ENCODE data around the gene SPATA9. TPM values are rescaled to one million over a fixed set of nuclear protein-coding genes. Genes with fewer than 3 reads are reported as not detected.

SPATA9 gene
- total RNA-seq, 1 donor from 2014 or later, result 0.20 TPM

DNA sequence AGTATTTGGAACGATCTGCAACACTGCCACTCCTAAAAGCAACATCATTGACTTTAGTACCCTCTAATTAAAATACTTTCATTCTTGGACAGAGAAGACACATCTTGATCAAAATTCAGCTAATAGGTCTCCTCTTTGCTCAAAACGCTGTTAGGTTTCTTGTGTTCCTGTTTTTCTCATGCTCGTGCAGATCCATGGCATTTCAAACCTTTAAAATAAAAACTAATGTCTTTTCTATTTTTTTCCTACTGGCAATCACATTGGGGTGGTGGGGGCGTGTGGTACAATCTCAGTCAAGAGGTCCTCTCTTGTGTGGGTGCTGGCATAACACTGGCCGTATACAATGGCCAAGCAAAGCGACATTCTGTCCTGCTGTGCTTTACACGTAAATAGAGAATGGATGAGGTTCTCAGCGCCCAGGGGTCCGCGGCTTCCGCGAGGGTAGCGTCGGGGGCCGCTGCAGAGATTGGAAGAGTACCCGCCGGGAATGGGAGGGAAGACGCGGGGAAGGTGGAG is 63.2 kb downstream of the SPATA9 start:
- DNase-seq (ENCODE audit: low spot score), result no peak

GRCh38 chr5:95619096-95619495 is 63.7 kb downstream of the SPATA9 start:
- DNase-seq (ENCODE audit: low spot score), result no peak

DNA sequence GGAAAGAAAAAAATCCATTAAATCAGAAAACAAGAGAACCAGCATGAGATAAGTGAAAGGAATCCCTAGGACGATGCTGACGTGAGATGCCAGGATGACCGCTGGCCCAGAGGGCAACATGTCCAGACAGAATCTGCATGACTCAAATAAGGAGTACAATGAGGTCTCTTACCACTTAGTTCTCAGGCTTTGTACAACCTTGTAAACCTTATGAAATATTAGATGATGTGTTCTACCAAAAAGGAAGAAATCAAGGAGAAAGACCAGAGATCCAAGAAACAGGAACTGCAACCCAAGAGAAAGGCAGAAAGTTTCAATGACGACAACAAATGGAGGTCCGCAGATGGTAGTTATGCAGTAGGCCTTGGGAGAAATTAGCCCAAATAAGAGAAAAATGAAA is 65.7 kb downstream of the SPATA9 start:
- no peak for DNase-seq (ENCODE audit: low spot score)

DNA sequence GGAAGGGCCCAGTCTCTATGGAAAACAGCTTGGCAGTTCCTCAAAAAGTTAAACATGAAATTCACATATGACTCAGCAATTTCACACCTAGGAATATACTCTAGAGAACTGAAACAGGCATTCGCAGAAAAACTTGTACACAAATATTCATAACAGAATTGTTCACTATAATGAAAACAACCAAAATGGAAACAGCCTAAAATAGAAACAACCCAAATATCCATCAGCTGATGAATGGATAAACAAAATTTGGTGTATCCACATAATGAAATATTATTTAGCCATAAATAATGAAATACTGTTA is 67.7 kb downstream of the SPATA9 start:
- no peak for DNase-seq (ENCODE audit: low spot score)

- DNase-seq (ENCODE audit: low spot score), result no peak
Measured at GRCh38 chr5:95613514-95613913, 69.3 kb downstream of the SPATA9 start.

DNA sequence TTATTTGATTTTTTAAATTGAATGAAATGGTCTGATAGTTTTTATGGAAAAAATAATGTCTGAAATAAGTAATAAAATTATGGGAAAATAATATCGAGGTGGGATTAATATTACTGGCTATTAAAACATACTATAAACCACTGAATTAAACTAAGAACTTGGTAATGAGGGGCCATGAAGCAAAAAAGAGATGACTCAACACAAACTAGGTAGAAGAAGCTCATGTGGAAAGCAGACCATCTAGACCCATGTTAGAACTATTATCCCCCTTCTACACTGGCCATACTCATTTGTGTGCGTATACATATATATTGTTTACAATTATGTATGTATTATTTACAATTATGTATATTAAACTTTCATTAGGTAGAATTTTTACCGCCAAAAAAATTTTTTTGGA is 71.4 kb downstream of the SPATA9 start:
- no peak for DNase-seq (ENCODE audit: low spot score)

GRCh38 chr5:95610546-95610945 is 72.2 kb downstream of the SPATA9 start:
- DNase-seq (ENCODE audit: low spot score), result no peak

- DNase-seq (ENCODE audit: low spot score), result no peak
Measured at GRCh38 chr5:95609711-95610110, 73.1 kb downstream of the SPATA9 start.

Other genes with a start within 250 kb of the SPATA9 start
- 57.4 TPM for gene SKIC3, start 128.0 kb downstream of the SPATA9 start, total RNA-seq
- 5.9 TPM for gene ARSK, start 127.9 kb downstream of the SPATA9 start, total RNA-seq
- not detected for gene GPR150, start 62.9 kb downstream of the SPATA9 start, total RNA-seq
- 1.3 TPM for gene RFESD, start 36.2 kb downstream of the SPATA9 start, total RNA-seq
- gene RHOBTB3, start 48.3 kb upstream of the SPATA9 start, total RNA-seq, result 38.6 TPM
- gene GLRX, start 139.7 kb upstream of the SPATA9 start, total RNA-seq, result 64.4 TPM